ENCODE measurements around the gene GLYAT.

DNA sequence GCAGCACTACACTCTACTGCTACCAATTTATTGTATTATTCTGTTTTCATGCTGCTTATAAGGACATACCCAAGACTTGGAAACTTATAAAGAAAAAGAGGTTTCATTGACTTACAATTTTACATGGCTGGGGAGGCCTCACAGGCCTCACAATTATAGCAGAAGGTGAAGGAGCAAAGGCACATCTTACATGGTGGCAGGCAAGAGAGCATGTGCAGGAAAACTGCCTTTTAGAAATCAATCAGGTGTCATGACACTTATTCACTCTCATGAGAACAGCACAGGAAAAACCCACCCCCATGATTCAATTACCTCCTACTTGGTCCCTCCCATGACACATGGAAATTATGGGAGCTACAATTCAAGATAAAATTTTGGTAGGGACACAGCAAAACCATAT, 49.6 kb upstream of the GLYAT start:
- TF ChIP-seq POLR2A (IDR thresholded peaks at IDR 0.05), result no peak
- TF ChIP-seq, protein P1, sequence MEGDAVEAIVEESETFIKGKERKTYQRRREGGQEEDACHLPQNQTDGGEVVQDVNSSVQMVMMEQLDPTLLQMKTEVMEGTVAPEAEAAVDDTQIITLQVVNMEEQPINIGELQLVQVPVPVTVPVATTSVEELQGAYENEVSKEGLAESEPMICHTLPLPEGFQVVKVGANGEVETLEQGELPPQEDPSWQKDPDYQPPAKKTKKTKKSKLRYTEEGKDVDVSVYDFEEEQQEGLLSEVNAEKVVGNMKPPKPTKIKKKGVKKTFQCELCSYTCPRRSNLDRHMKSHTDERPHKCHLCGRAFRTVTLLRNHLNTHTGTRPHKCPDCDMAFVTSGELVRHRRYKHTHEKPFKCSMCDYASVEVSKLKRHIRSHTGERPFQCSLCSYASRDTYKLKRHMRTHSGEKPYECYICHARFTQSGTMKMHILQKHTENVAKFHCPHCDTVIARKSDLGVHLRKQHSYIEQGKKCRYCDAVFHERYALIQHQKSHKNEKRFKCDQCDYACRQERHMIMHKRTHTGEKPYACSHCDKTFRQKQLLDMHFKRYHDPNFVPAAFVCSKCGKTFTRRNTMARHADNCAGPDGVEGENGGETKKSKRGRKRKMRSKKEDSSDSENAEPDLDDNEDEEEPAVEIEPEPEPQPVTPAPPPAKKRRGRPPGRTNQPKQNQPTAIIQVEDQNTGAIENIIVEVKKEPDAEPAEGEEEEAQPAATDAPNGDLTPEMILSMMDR (IDR thresholded peaks at IDR 0.05), result no peak

All from right lobe of liver (tissue), 4 donors.